Activated CD8-positive, alpha-beta memory T cell treated with anti-CD3 and anti-CD28 coated beads for 24 hours (primary cell): Measurements from ENCODE around the gene VDAC2.

Experiments
- DNase-seq: peaks from one replicate; pipeline ENCODE4 v3.0.0-alpha.2; 2020

VDAC2 gene

DNA sequence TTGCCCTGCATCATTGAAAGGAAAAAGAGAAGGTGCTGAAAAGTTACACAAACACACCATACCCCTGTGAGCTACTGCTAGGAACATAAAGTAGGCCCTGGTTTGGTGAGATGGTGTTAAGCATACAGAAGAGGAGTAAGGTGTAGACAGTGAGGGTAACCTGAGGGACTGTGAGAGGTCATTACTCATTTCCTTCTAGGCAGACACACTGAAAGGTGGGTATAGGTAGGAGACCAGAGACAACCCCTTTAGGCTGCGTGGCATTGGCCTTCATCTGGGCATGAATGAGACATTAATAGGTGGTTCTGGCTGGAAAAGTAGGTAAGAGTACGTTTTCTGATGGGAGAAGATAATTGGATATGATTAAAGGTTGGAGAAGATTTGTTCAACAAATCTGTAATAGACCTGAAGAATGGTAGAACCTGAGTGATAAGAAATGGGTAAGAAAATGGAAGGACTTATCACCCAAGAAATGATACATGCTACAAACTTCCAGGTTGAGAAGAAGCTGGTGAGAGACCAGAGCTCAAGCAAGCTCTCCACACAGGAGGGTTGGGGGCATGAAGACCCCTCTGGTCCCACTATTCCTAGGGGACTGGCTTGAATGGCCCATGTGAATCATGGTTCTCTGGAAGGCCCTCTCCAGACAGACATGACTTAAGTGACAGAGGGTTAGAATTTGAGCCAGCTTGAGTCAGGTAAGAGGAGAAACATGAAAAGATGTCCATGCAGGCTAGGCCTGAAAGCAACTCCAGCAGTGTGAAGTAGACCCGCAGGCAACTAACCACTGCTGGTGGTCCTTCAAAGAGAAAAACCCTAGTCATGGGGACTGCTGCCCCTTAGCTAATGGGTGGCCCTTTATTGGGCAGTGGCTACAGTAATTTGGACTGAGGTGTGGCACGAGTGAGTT is 21.3 kb downstream of the VDAC2 start:
- no peak for DNase-seq

DNA sequence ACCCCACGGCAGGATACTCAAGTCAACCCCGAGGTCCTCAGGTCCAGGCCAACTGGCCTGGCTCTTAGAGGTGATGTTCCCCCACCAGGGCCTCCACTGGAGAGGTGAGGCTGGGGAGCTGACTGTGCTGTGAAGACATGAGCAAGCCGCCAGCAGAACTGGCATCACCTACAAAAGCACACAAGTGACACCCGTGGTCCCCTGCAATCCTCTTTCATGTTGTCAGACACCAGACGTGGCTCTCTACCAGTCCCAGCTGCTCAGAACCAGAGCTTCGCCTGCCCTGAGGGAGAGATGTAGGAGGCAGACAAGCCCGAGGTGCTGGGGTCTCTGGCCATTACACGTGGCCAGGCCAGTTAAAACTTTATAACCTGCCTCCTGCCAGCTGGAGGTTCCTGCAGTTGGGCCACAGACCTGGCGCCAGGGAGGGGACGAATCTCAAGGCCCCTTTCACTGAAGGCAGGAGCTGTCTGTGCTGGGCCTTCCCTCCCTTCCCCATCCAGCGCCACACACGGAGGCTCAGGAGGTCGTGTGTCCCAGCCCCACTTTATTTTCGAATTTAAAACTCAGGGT is 22.9 kb downstream of the VDAC2 start:
- DNase-seq: no peak

DNA sequence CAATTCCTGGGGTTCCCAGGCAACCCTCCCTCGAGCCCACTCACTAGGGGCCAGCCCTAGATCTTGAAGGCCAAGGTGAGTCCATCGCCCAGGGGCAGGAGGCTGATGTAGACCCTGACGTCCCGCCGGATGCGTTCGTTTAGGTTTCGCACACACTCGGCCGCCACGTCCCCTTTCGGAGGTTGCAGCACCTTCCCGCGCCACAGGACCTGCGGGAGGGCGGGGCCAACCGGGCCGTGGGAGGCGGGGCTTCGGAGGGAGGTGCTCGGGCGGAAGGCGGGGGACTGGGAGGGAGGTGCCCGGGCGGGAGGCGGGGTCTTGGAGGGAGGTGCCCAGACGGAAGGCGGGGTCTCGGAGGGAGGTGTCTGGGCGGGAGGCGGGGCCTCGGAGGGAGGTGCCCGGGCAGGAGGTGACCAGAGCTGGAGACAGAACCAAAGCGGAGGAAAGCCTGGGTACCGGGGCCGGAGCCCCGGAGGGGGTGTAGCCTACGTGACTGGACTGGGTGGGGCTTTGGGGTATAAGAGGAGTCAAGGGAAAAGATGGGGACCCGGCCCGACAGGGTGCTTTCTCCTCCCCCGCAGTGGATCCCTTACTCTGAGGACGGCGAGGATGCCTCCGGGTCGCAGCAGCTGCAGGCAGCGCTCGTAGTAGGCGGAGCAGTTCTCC is 23.6 kb downstream of the VDAC2 start:
- peak; percentile 99 for DNase-seq

- no peak for DNase-seq
Measured at GRCh38 chr10:75234683-75235374, 24.2 kb downstream of the VDAC2 start.

DNA sequence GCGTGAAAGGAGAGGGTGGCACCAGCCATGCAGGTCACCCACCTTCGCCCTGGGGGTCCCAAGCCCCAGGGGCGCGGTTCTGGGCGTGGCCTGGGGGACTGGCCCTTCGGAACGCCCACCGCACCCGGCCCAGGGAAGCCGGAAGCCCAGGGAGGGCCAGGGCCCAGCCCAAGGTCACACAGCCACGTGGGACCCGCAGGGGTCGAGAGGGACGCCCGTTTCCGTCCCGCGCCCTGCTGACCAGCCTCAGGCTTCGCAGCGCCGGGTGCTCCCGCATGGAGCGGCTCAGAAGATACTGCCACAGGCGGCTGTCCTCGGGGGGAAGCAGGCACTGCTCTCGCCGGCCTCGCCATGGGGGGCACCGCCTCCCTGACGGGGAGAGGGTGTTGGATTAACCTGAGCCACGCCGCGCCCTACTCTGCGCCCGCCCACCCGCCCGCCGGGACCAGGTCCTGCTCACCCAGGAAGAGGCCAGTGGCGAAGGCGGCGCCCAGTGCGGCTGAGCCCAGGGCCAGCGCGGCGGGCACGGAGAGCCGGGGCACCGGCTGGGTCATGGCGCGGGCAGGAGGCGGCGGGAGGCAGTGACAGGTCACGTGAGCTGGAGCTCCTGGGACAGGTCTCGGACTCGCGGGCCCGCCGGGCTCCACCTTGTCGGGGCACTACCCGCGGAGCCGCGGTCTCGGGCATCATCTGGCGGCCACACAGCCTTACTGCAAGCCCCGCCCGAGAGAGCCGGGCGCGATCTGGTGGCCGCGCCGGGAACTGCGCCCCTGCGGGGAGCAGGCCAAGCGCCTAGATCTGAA is 25.0 kb downstream of the VDAC2 start, which contains the start of gene COMTD1:
Gene COMTD1 (minus strand): TSS at position 583 of the 803 bp plus-strand sequence. CDS start 29 bp downstream, at position 554.
- peak; percentile 98 for DNase-seq

DNA sequence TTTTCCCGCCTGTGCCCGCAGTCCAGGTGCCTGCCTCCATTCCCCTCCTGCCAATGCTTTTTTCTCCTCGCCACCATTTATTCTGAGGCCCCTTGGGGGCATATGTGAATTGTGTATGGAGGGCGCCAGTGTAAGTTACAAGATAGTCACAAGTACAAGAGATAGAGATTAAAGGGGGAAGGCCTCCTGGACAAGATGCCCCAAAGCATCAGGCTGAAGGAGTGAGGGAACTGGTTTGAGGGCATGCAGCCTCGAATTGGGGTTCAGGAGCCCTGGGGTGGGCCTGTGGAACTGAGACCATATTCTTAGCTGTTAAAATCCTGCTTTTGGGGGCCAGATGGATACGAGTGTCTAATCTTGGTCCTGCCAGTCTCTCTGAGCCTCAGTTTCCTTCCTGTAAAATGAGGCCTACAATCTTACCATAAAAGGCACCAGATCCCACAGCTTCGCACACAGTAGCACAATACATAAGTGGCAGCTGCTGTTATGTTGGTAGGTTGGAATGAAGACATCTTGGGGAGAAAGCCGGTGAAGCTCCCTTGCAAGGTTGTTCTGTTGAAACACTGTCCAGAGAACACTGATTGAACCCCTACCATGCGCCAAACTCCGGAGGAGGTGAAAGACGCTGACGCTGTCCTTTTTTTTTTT is 25.7 kb downstream of the VDAC2 start:
- no peak for DNase-seq

DNA sequence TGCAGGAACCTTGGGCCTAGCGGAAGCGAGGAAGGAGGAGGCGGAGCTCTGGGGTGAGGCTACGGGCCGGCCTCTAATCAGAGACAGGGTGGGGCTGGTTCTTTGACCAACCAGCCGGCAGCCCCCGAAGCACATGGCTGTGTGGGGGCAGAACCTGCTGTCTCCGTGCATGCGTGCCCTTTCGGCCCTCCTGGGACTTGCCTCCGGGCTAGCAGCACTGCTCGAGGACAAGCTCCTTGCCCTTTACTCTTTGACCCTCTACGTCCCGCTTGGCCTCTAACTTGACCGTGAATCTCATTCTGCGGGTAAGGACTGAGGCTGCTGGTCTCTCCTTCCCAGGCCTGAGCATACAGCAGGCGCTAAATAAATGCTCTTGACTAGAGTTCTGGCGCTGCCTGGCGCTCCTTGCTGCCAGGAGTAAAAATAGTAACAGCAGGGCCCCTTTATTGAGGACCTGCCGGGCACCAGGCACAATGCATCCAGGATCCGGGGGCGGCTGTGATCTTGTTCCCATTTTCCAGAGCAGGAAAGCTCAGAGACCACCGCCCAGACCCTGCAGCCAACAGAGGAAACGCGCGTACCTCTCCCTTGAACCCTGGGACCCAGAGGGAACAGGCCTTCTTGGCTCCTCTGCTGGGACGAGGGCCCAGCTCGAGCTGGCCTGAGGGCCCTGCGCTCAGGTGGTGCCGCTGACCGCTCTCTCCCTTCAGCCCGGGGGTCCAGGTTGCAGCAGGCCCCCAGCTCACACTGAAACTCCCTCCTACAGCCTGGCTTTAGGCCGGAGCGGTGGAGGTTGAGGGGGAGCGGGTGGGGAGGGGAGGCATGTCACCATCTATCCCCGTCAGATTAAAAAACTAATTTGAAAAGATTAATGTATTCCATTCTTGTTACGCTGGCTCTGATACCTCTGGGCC is 27.8 kb downstream of the VDAC2 start:
- DNase-seq: no peak

- no peak for DNase-seq
Measured at GRCh38 chr10:75239096-75239790, 28.6 kb downstream of the VDAC2 start.

DNA sequence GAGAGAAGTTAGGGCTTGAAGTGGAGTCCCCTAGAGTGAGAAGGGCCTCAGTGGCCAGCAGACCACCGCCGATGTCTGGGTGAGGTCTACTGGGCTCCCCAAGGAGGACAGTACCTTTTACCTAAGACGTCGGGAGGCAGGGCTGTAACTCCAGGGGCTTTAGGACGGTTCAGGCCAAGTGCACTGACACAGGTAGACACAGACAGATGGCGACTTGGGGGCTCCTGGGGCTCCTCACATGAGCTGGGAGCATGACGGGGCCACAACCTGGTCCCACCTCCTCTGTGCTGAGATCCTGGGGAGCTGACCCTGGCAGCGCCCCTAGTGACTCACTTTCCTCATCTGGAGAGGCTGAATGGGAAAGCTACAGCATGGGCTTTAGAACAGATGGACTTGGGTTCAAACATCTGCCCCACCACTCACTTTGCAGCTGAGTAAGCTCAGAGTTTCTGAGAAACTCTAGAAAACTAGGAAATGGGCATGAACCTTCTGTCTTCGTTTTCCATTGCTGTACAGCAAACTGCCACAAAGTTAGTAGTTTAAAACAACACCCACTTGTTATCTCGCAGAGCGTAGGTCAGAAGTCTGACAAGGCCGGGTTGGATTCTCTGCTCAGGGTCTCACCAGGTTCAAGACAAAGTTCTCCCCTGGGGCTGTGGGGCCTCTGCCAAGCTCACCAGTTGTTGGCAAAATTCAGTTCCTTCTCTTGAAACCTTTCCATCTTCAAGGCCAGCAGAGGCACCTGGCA is 29.9 kb downstream of the VDAC2 start:
- DNase-seq: no peak

- DNase-seq: no peak
Measured at GRCh38 chr10:75243426-75243825, 32.8 kb downstream of the VDAC2 start.

- no peak for DNase-seq
Measured at GRCh38 chr10:75244487-75245353, 34.1 kb downstream of the VDAC2 start.

GRCh38 chr10:75245354-75246250 is 35.0 kb downstream of the VDAC2 start:
- no peak for DNase-seq

GRCh38 chr10:75246506-75246905 is 35.9 kb downstream of the VDAC2 start:
- DNase-seq: no peak

GRCh38 chr10:75247797-75248196 is 37.2 kb downstream of the VDAC2 start:
- no peak for DNase-seq

GRCh38 chr10:75250934-75251333 is 40.3 kb downstream of the VDAC2 start:
- DNase-seq: no peak

GRCh38 chr10:75253281-75254220 is 43.0 kb downstream of the VDAC2 start:
- DNase-seq: no peak
